PFSK-1 (cell line): ENCODE results near the gene DGKH.

Experiments used
- POLR2AphosphoS5 ChIP-seq: IDR thresholded peaks from 2 replicates; pipeline ENCODE4 v1.6.1; 2012; ENCODE audit warnings: low read depth, mild to moderate bottlenecking, control low read depth, low read length, moderate library complexity
- REST ChIP-seq, 2 experiments: IDR thresholded peaks; 2 replicates each; pipeline versions ENCODE4 v1.6.1 to v1.8.0; 2011 to 2012; ENCODE audit warnings: low read depth in 2 of 2, low read length in 2 of 2, control low read depth in 1 of 2, inconsistent platforms in 1 of 2, mild to moderate bottlenecking in 1 of 2, moderate library complexity in 1 of 2; ENCODE audit not compliant: insufficient read depth in 1 of 2
- TAF1 ChIP-seq: IDR thresholded peaks from 2 replicates; pipeline ENCODE4 v1.6.1; 2012; ENCODE audit warnings: low read length, control low read depth, borderline replicate concordance; ENCODE audit not compliant: insufficient read depth

GRCh38 chr13:42119875-42120274 is 71.4 kb downstream of the DGKH start:
- TF ChIP-seq POLR2AphosphoS5 (no peak), REST (IDR thresholded peaks at IDR 0.05; ENCODE audit: insufficient read depth in 1 of 2, low read depth in 2 of 2, low read length in 2 of 2) (no peak), TAF1 (no peak)
